IPS DF 6.9 (cell line): ENCODE data around the gene MMP11.
A peak's percentile ranks its signal among the peaks of the same experiment; 100 is the strongest.
"Not testable (repeated sequence)": the region's sequence is repeated elsewhere in the genome, so short reads cannot be mapped to it uniquely, and the experiment has no call there.

Experiments used
- DNase-seq: peaks from one replicate; pipeline ENCODE4 v3.0.0-alpha.2; 2013; ENCODE audit warnings: low read depth, low spot score
- H3K27ac ChIP-seq: one replicate; pipeline ENCODE4 v1.5.1; 2013; ENCODE audit warnings: low read length, control low read depth
- H3K27me3 ChIP-seq: 2 replicates; pipeline ENCODE4 v1.6.1; 2013; ENCODE audit warnings: mild to moderate bottlenecking, low read length; ENCODE audit not compliant: control insufficient read depth, insufficient read depth
- H3K36me3 ChIP-seq: 2 replicates; pipeline ENCODE4 v1.6.1; 2013; ENCODE audit warnings: low read length; ENCODE audit not compliant: control insufficient read depth, insufficient read depth
- H3K4me1 ChIP-seq: 2 replicates; pipeline ENCODE4 v1.6.1; 2013; ENCODE audit warnings: low read length; ENCODE audit not compliant: control insufficient read depth, insufficient read depth
- H3K4me3 ChIP-seq: 2 replicates; pipeline ENCODE4 v1.5.1; 2013; ENCODE audit warnings: mild to moderate bottlenecking, low read length
- H3K9me3 ChIP-seq: 2 replicates; pipeline ENCODE4 v1.6.1; 2013; ENCODE audit warnings: low read length, inconsistent platforms; ENCODE audit not compliant: control insufficient read depth, insufficient read depth
- WGBS: extraction: QIAGEN DNeasy Blood & Tissue Kit; methylation state at CpG from one replicate; pipeline ENCODE4 v1.1.7; 2013; ENCODE audit warnings: mixed read lengths, missing lambda C conversion rate; ENCODE audit not compliant: insufficient read length, insufficient coverage; 5-methylcytosine and 5-hydroxymethylcytosine counted together

MMP11 gene

GRCh38 chr22:23772649-23773473, at the start of gene MMP11:
TSS of gene MMP11 (plus strand) at chr22:23772849. CDS start at chr22:23772871, 22 bp downstream.
- H3K36me3 ChIP-seq: no peaks in the 10 kb centered on the region
- WGBS: no CpG with 5 or more reads among the region's 79 CpGs
- H3K4me3 ChIP-seq: peak within 1 kb of the TSS; percentile 64
- H3K27ac ChIP-seq: no peak within 1 kb of the TSS
- H3K4me1 ChIP-seq: peaks cover 9% of the 10 kb centered on the region
- DNase-seq: no peak
- H3K9me3 ChIP-seq: no peaks in the 10 kb centered on the region
- peaks cover 13% of the 10 kb centered on the region for H3K27me3 ChIP-seq

- H3K27me3 ChIP-seq, H3K4me3 ChIP-seq, H3K4me1 ChIP-seq, H3K27ac ChIP-seq, DNase-seq, H3K36me3 ChIP-seq, H3K9me3 ChIP-seq: not testable (repeated sequence)
- WGBS: no CpG with 5 or more reads among the region's 4 CpGs
These were observed 44.5 kb upstream of the MMP11 start for GRCh38 chr22:23728108-23728507.

GRCh38 chr22:23737696-23738095, 35.0 kb upstream of the MMP11 start:
- Histone ChIP-seq H3K27ac (no peak overlapping the region), H3K4me3 (no peak overlapping the region), H3K4me1 (no peaks in the 10 kb centered on the region), H3K27me3 (no peaks in the 10 kb centered on the region), H3K9me3 (no peaks in the 10 kb centered on the region), H3K36me3 (no peaks in the 10 kb centered on the region)
- DNase-seq: no peak

GRCh38 chr22:23742505-23743264, 30.0 kb upstream of the MMP11 start:
- no peak for DNase-seq
- Histone ChIP-seq H3K36me3 (peaks cover 6% of the 10 kb centered on the region; the same call in 1 of the 2 replicates), H3K27ac (no peak overlapping the region), H3K9me3 (no peaks in the 10 kb centered on the region), H3K4me3 (no peak overlapping the region), H3K27me3 (no peaks in the 10 kb centered on the region), H3K4me1 (no peaks in the 10 kb centered on the region; the same call in 1 of the 2 replicates)
- WGBS: no CpG with 5 or more reads among the region's 7 CpGs

- H3K27me3 ChIP-seq: no peaks in the 10 kb centered on the region
- no peak overlapping the region for H3K27ac ChIP-seq
- H3K36me3 ChIP-seq: peaks cover 6% of the 10 kb centered on the region; the same call in 1 of the 2 replicates
- H3K4me3 ChIP-seq: no peak overlapping the region
- no peak for DNase-seq
- H3K9me3 ChIP-seq: no peaks in the 10 kb centered on the region
- WGBS: no CpG with 5 or more reads among the region's 2 CpGs
- H3K4me1 ChIP-seq: no peaks in the 10 kb centered on the region; the same call in 1 of the 2 replicates
These were observed 29.3 kb upstream of the MMP11 start for GRCh38 chr22:23743303-23743705.

- Histone ChIP-seq H3K9me3 (no peaks in the 10 kb centered on the region), H3K4me1 (no peaks in the 10 kb centered on the region; the same call in 1 of the 2 replicates), H3K27ac (no peak overlapping the region), H3K4me3 (no peak overlapping the region), H3K36me3 (peaks cover 6% of the 10 kb centered on the region; the same call in 1 of the 2 replicates), H3K27me3 (no peaks in the 10 kb centered on the region)
- no peak for DNase-seq
- WGBS: no CpG with 5 or more reads among the region's 13 CpGs
These were observed 28.6 kb upstream of the MMP11 start for GRCh38 chr22:23744001-23744400.

GRCh38 chr22:23744485-23744884, 28.2 kb upstream of the MMP11 start:
- H3K36me3 ChIP-seq: peaks cover 6% of the 10 kb centered on the region; the same call in 1 of the 2 replicates
- no CpG with 5 or more reads among the region's 14 CpGs for WGBS
- DNase-seq: no peak

GRCh38 chr22:23745791-23746190, 26.9 kb upstream of the MMP11 start:
- WGBS: no CpG with 5 or more reads among the region's 6 CpGs
- Histone ChIP-seq H3K4me1 (no peaks in the 10 kb centered on the region; the same call in 1 of the 2 replicates), H3K27me3 (no peaks in the 10 kb centered on the region), H3K27ac (no peak overlapping the region), H3K9me3 (no peaks in the 10 kb centered on the region), H3K36me3 (peaks cover 6% of the 10 kb centered on the region; the same call in 1 of the 2 replicates), H3K4me3 (no peak overlapping the region)
- no peak for DNase-seq

More at GRCh38 chr22:23744485-23744884, 28.2 kb upstream of the MMP11 start:
- H3K27ac ChIP-seq: no peak overlapping the region
- no peaks in the 10 kb centered on the region for H3K9me3 ChIP-seq
- no peak overlapping the region for H3K4me3 ChIP-seq
- H3K4me1 ChIP-seq: no peaks in the 10 kb centered on the region; the same call in 1 of the 2 replicates
- no peaks in the 10 kb centered on the region for H3K27me3 ChIP-seq

- WGBS: no CpG with 5 or more reads among the region's 12 CpGs
These were observed 22.8 kb upstream of the MMP11 start for GRCh38 chr22:23749841-23750301.

GRCh38 chr22:23750367-23750713, 22.3 kb upstream of the MMP11 start:
- Histone ChIP-seq H3K9me3 (no peaks in the 10 kb centered on the region), H3K36me3 (no peaks in the 10 kb centered on the region), H3K27me3 (no peaks in the 10 kb centered on the region), H3K27ac (no peak overlapping the region), H3K4me1 (no peaks in the 10 kb centered on the region), H3K4me3 (peak overlapping the region; percentile 88; the same call in 1 of the 2 replicates)
- DNase-seq: no peak
- WGBS: no CpG with 5 or more reads among the region's 5 CpGs

More at GRCh38 chr22:23749841-23750301, 22.8 kb upstream of the MMP11 start:
- H3K36me3 ChIP-seq: no peaks in the 10 kb centered on the region; the same call in 1 of the 2 replicates
- H3K27ac ChIP-seq: no peak overlapping the region
- no peak for DNase-seq
- H3K27me3 ChIP-seq: no peaks in the 10 kb centered on the region
- no peak overlapping the region for H3K4me3 ChIP-seq
- no peaks in the 10 kb centered on the region for H3K9me3 ChIP-seq
- no peaks in the 10 kb centered on the region for H3K4me1 ChIP-seq
